DMS53 treated with DMSO at 0.1 percent for 48 hours (cell line): ENCODE measurements around the gene EHHADH.

Source experiments
- DNase-seq: peaks from one replicate; lab custom pipeline; 2025; ENCODE audit not compliant: unreplicated experiment; lab: John Stamatoyannopoulos, UW

Gene EHHADH

DNA sequence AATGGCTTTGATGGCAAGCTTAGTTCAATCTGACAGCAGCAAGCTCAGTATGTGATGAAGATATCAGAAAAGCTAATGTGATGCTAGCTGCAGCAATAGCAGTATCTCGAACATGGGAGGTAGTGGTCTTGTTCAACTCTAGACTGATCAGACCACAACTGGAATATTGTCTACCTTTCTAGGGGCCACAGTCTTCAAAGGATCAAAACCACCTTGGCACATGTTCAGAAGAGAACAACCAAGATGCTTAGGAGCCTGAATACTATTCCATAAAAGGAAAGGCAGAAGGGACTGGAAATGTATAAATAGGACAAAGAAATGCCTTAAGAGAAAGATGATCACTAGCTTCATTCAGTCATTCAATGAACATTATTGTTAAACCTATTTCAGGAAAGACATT lies 103.3 kb downstream of the EHHADH start:
- no peak for DNase-seq

DNA sequence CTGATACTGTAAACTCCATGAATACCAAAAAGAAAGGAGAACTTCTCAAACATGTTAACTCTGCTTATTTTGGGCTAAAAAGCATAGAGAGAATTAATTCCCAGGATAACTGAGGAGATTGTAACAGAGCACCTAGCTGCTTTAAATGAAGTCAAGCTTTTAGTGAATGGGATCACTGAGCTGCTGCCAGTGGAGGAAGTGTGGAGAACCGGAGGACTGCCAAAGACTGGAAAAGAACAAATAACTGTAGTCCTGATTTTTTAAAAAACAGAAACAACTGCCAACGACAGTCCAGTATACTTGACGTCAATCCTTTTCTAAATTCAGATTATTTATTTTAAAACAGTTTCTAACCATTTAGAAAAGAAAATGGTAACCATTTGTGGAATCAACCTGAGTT lies 104.3 kb downstream of the EHHADH start:
- DNase-seq: no peak

DNA sequence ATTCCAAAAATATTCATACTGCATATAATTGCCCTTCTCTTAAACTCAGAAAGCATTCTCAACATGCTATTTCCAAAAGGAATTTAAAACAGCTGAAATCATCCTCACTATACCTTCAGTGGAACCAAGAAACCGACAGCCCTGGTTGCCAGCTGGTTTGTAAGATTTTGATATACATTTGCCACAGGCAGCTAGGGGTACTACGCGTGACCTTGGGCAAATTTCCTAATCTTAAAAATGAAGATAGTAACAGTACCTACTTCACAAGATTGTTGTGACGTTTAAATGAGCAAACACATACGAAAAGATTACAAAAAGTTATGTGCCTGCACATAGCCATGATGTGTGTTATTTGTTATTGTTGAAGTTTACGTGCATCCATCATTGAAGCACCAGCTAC lies 108.3 kb downstream of the EHHADH start:
- no peak for DNase-seq

DNA sequence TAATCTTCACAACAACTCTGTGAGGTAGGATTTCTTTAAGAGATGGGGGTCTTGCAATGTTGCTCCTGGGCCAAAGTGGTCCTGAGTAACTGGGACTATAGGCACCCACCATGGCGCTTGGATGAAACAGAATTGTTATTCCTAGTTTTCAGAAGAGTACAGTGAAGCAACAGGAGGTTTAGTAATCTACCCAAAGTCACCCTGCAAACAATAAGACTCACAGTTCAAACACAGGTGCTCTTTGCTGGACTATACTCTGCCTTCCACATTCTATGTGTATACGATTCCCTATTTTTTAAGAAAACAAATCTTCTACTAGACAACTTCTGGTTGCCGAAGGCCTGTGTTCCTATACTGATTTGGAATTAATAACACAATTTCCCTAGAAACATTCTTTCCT lies 109.1 kb downstream of the EHHADH start:
- no peak for DNase-seq
